Aorta (tissue), 5 donors: Measurements from ENCODE around the gene U2AF1. TPM values are rescaled to one million over a fixed set of nuclear protein-coding genes. Genes with fewer than 3 reads are reported as not detected.
"Not testable (repeated sequence)": the region's sequence is repeated elsewhere in the genome, so short reads cannot be mapped to it uniquely, and the experiment has no call there.

Source experiments
- ATAC-seq: fragments of 200-7000 bp; cut with Tn5 transposase; one replicate; pipeline ENCODE4 v1.9.1; 2022; ENCODE audit warnings: moderate library complexity; ENCODE audit not compliant: low FRiP score
- DNase-seq, 2 donors: peaks; one replicate each; pipeline ENCODE4 v3.0.0-alpha.2; 2020
- H3K27ac ChIP-seq, 2 donors: one replicate each; pipeline ENCODE4 v1.5.1; 2013; ENCODE audit warnings: low read length in 2 of 2, mild to moderate bottlenecking in 2 of 2, moderate library complexity in 2 of 2, control low read depth in 1 of 2, inconsistent platforms in 1 of 2, low read depth in 1 of 2
- H3K27me3 ChIP-seq, 2 donors: one replicate each; pipeline ENCODE4 v1.6.1; 2013; ENCODE audit warnings: control low read depth in 1 of 2, low read length in 1 of 2, mild to moderate bottlenecking in 1 of 2, moderate library complexity in 1 of 2; ENCODE audit not compliant: insufficient read depth in 2 of 2, control insufficient read depth in 1 of 2
- H3K36me3 ChIP-seq, 2 donors: one replicate each; pipeline ENCODE4 v1.6.1; 2013; ENCODE audit warnings: control low read depth in 1 of 2, low read length in 1 of 2, mild to moderate bottlenecking in 1 of 2; ENCODE audit not compliant: insufficient read depth in 2 of 2, control insufficient read depth in 1 of 2
- H3K4me1 ChIP-seq, 2 donors: one replicate each; pipeline ENCODE4 v1.6.1; 2013; ENCODE audit warnings: low read length in 2 of 2, control low read depth in 1 of 2, mild to moderate bottlenecking in 1 of 2, moderate library complexity in 1 of 2; ENCODE audit not compliant: insufficient read depth in 2 of 2, control insufficient read depth in 1 of 2
- H3K4me3 ChIP-seq, 2 donors: one replicate each; pipeline ENCODE4 v1.5.1; 2013; ENCODE audit warnings: low read length in 2 of 2, control low read depth in 1 of 2, mild to moderate bottlenecking in 1 of 2
- H3K9me3 ChIP-seq: one replicate; pipeline ENCODE4 v1.6.1; 2013; ENCODE audit warnings: mild to moderate bottlenecking, low read length; ENCODE audit not compliant: control insufficient read depth
- WGBS, 2 donors: extraction: QIAGEN DNeasy Blood & Tissue Kit; methylation state at CpG; one replicate each; pipeline ENCODE4 v1.1.7; 2013; 5-methylcytosine and 5-hydroxymethylcytosine counted together
- intact Hi-C, 2 donors: fragments of 100-400 bp; cut with DNase I; formaldehyde crosslinking; loops; one replicate each; pipeline versions ENCODE4 v1.14.2 to v1.15.0; 2022
- polyA plus RNA-seq, 2 donors: library from polyadenylated mRNA; stranded (reverse); fragments of 200-250 nt; gene quantifications; one replicate each; pipeline ENCODE4 v1.2.3, GENCODE V29; 2013
- total RNA-seq, 2 donors: library from RNA; stranded (reverse); fragmentation: NEBNext Ultra II Directional; extraction: Animal tissue kit (Norgen Biotek cat#: 25700); gene quantifications; one replicate each; pipeline ENCODE4 v1.2.1, GENCODE V29; 2021
- donor health status: healthy with polysubstance abuse.
- donor health status: Bipolar disorder and iron deficiency.
- donor health status: DM: no; HTN: no; CAD: no.
- donor health status: DM: no; HTN: no; CAD: no.
- donor health status: DM: yes; HTN: yes; CAD: no.

Gene U2AF1
- total and polyA plus RNA-seq, 4 donors = 6.0 to 52.1 (median 40.8) TPM

- ATAC-seq, H3K27ac ChIP-seq, H3K4me3 ChIP-seq, DNase-seq, H3K27me3 ChIP-seq, H3K36me3 ChIP-seq, intact Hi-C loops, H3K9me3 ChIP-seq, H3K4me1 ChIP-seq: not testable (repeated sequence)
- WGBS, 2 donors = no CpG with 5 or more reads among the region's 7 CpGs
These were observed 22.7 kb upstream of the U2AF1 start for GRCh38 chr21:43130094-43130493.

- no CpG with 5 or more reads among the region's 4 CpGs for WGBS, 2 donors
- H3K27me3 ChIP-seq, H3K27ac ChIP-seq, DNase-seq, intact Hi-C loops, ATAC-seq, H3K4me1 ChIP-seq, H3K4me3 ChIP-seq, H3K9me3 ChIP-seq, H3K36me3 ChIP-seq: not testable (repeated sequence)
These were observed 8.6 kb upstream of the U2AF1 start for GRCh38 chr21:43115956-43116355.

GRCh38 chr21:43114483-43114882, 7.1 kb upstream of the U2AF1 start:
- DNase-seq, intact Hi-C loops, H3K9me3 ChIP-seq, H3K4me1 ChIP-seq, H3K27ac ChIP-seq, ATAC-seq, H3K36me3 ChIP-seq, H3K4me3 ChIP-seq, H3K27me3 ChIP-seq: not testable (repeated sequence)
- 96% methylated on average over 4 of the region's 6 CpGs; no CpG with 5 or more reads in 1 of the 2 donors for WGBS, 2 donors

- H3K4me1 ChIP-seq, H3K27me3 ChIP-seq, ATAC-seq, H3K36me3 ChIP-seq, H3K27ac ChIP-seq, H3K9me3 ChIP-seq, DNase-seq, H3K4me3 ChIP-seq, intact Hi-C loops: not testable (repeated sequence)
- WGBS, 2 donors = no CpG with 5 or more reads among the region's 7 CpGs
These were observed 1.6 kb upstream of the U2AF1 start for GRCh38 chr21:43109006-43109405.

- intact Hi-C loops, ATAC-seq: not testable (repeated sequence)
These were observed 807 bp upstream of the U2AF1 start for GRCh38 chr21:43108177-43108576.

GRCh38 chr21:43107794-43108137, 396 bp upstream of the U2AF1 start:
- H3K27ac ChIP-seq, intact Hi-C loops, H3K27me3 ChIP-seq, H3K4me1 ChIP-seq, H3K4me3 ChIP-seq, ATAC-seq, H3K9me3 ChIP-seq, DNase-seq, H3K36me3 ChIP-seq: not testable (repeated sequence)
- no CpG with 5 or more reads among the region's 17 CpGs for WGBS, 2 donors

More at GRCh38 chr21:43108177-43108576, 807 bp upstream of the U2AF1 start:
- H3K27me3 ChIP-seq, DNase-seq, H3K4me1 ChIP-seq, H3K36me3 ChIP-seq, H3K9me3 ChIP-seq, H3K27ac ChIP-seq, H3K4me3 ChIP-seq: not testable (repeated sequence)
- WGBS, 2 donors = no CpG with 5 or more reads among the region's 17 CpGs

GRCh38 chr21:43104642-43105041, 2.7 kb downstream of the U2AF1 start:
- H3K9me3 ChIP-seq, H3K27ac ChIP-seq, H3K36me3 ChIP-seq, ATAC-seq, H3K4me3 ChIP-seq, DNase-seq, H3K27me3 ChIP-seq, H3K4me1 ChIP-seq, intact Hi-C loops: not testable (repeated sequence)
- 55 to 69% methylated on average over 2 of the region's 5 CpGs for WGBS, 2 donors

GRCh38 chr21:43102281-43102680, 5.1 kb downstream of the U2AF1 start:
- ATAC-seq, H3K36me3 ChIP-seq, H3K27ac ChIP-seq, H3K4me3 ChIP-seq, intact Hi-C loops, H3K27me3 ChIP-seq, DNase-seq, H3K9me3 ChIP-seq, H3K4me1 ChIP-seq: not testable (repeated sequence)
- no CpG with 5 or more reads among the region's 4 CpGs for WGBS, 2 donors

- WGBS, 2 donors = no CpG with 5 or more reads among the region's 5 CpGs
- H3K36me3 ChIP-seq, H3K27ac ChIP-seq, H3K9me3 ChIP-seq, ATAC-seq, H3K4me1 ChIP-seq, DNase-seq, H3K4me3 ChIP-seq, intact Hi-C loops, H3K27me3 ChIP-seq: not testable (repeated sequence)
These were observed 5.7 kb downstream of the U2AF1 start for GRCh38 chr21:43101676-43102075.
